ENCODE data around the gene PPP1R12A. TPM values are rescaled to one million over a fixed set of nuclear protein-coding genes. Genes with fewer than 3 reads are reported as not detected.

PPP1R12A gene
- total and polyA plus RNA-seq, 10 donors, result 14.4 to 141 (median 103) TPM

DNA sequence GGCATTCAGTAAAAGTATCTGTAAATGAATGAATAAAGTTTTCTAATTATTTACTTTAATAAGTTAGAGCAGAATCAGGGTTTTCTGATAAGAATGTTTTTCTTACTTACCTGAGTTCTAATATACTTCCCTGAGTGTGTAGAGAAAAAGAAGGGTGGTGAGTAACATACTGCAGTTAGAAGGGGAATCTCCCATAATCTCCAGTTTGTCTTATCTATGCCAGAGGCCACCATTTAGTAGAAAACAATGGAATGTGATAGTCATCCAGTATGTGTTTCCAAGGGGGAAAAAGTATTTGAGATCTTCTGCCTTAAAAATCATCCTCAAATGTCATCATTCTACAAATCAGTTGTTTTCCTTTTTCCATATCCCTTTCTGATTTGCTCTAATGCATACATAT is 187.6 kb downstream of the PPP1R12A start:
- intact Hi-C loops (cut with DNase I; ENCODE audit: low total_unique reads), result no loop called here

DNA sequence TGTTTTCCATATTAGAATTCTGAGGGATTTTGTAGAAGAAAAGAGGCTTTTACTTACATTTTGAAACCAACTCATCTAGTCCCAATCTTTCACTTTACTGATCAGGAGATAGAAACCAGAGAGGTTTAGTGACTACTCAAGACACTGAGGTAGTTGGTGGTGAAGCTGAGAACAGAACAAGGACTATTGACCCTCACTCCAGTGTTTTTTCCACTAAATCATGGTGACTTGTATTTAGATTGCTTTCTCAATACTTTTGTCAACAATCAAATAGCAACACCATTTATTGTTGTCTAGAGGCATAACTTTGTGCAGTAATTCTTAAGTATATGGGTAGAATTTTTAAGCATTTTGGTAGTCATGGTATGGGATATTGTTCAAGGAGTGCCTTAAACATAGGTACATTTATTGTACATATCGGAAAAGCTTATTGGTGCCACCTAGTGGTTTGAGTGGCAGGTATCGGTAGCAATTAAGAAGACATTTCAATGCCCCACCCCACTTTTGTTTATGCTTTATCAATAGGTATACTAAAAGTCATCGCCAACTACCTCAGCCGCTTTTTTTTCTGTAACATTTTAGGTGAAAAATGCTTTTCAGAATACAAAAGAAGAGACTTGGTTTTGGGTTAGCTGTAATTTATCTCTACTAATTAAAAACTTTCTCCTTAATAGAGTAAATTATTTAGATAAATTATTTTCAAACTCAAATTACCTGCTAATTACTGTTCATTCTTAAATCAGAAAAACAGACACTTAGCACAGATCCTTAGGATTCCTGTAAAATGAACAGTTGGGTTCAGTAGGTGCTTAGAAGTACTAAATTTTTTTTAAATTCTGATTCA is 196.8 kb downstream of the PPP1R12A start:
- Histone ChIP-seq H3K4me1 (no peaks in the 10 kb centered on the region), H3K4me3 (no peak overlapping the region), H3K36me3 (no peaks in the 10 kb centered on the region), H3K27me3 (replicated peaks in 1 of 7) (no peaks in the 10 kb centered on the region), H3K27ac (no peak overlapping the region), H3K9me3 (no peaks in the 10 kb centered on the region)
- no peak for DNase-seq
- WGBS, 5 donors, result 21 to 27% (median 25%) methylated on average over 4 of the region's 4 CpGs
- TF ChIP-seq POLR2AphosphoS5 (IDR thresholded peaks at IDR 0.05), result no peak
- TF ChIP-seq, protein P1, sequence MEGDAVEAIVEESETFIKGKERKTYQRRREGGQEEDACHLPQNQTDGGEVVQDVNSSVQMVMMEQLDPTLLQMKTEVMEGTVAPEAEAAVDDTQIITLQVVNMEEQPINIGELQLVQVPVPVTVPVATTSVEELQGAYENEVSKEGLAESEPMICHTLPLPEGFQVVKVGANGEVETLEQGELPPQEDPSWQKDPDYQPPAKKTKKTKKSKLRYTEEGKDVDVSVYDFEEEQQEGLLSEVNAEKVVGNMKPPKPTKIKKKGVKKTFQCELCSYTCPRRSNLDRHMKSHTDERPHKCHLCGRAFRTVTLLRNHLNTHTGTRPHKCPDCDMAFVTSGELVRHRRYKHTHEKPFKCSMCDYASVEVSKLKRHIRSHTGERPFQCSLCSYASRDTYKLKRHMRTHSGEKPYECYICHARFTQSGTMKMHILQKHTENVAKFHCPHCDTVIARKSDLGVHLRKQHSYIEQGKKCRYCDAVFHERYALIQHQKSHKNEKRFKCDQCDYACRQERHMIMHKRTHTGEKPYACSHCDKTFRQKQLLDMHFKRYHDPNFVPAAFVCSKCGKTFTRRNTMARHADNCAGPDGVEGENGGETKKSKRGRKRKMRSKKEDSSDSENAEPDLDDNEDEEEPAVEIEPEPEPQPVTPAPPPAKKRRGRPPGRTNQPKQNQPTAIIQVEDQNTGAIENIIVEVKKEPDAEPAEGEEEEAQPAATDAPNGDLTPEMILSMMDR (IDR thresholded peaks at IDR 0.05 in 8 of 11, conservative IDR thresholded peaks at IDR 0.05 in 3 of 11), result peak in 10 of 11 experiments; percentile 18 to 68 (median 53)
- TF ChIP-seq POLR2A (IDR thresholded peaks at IDR 0.05), result no peak
- intact Hi-C loops (cut with DNase I; ENCODE audit: low total_unique reads), result no loop called here

More for the DNA sequence above, 187.6 kb downstream of the PPP1R12A start:
- Histone ChIP-seq H3K27me3 (replicated peaks in 1 of 7) (peaks cover 0 to 11% (median 0%) of the 10 kb centered on the region in 7 donors), H3K27ac (no peak overlapping the region), H3K4me3 (no peak overlapping the region), H3K36me3 (no peaks in the 10 kb centered on the region), H3K4me1 (no peaks in the 10 kb centered on the region), H3K9me3 (peaks cover 0 to 5% (median 0%) of the 10 kb centered on the region in 8 donors)
- DNase-seq, result no peak
- TF ChIP-seq, protein P1 (IDR thresholded peaks at IDR 0.05 in 8 of 11, conservative IDR thresholded peaks at IDR 0.05 in 3 of 11), result no peak
- TF ChIP-seq POLR2A (IDR thresholded peaks at IDR 0.05) (no peak), POLR2AphosphoS5 (IDR thresholded peaks at IDR 0.05) (no peak)

DNA sequence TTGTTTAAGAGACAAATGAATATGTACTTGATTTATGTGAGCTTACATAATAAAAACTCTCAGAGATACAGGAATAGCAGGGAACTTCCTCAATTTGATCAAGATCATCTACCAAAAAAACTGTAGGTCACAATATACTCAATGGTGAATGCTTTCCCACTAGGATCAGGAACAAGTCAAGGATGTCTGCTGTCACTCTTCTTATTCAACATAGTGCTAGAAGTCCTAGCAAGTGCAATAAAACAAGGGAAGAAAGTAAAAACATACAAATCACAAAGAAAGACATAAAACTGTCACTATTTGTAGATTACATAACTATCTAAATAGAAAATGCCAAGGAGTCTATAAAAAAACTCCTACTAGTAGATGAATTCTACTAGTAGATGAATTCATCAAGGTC is 202.3 kb downstream of the PPP1R12A start:
- Histone ChIP-seq H3K27ac (no peak overlapping the region), H3K9me3 (no peaks in the 10 kb centered on the region), H3K4me1 (no peaks in the 10 kb centered on the region), H3K27me3 (replicated peaks in 1 of 7) (no peaks in the 10 kb centered on the region), H3K4me3 (no peak overlapping the region), H3K36me3 (no peaks in the 10 kb centered on the region)
- no peak for DNase-seq
- intact Hi-C loops (cut with DNase I; ENCODE audit: low total_unique reads), result no loop called here
- TF ChIP-seq POLR2AphosphoS5 (IDR thresholded peaks at IDR 0.05), result no peak
- no peak for TF ChIP-seq POLR2A (IDR thresholded peaks at IDR 0.05)
- TF ChIP-seq, protein P1 (IDR thresholded peaks at IDR 0.05 in 8 of 11, conservative IDR thresholded peaks at IDR 0.05 in 3 of 11), result no peak

DNA sequence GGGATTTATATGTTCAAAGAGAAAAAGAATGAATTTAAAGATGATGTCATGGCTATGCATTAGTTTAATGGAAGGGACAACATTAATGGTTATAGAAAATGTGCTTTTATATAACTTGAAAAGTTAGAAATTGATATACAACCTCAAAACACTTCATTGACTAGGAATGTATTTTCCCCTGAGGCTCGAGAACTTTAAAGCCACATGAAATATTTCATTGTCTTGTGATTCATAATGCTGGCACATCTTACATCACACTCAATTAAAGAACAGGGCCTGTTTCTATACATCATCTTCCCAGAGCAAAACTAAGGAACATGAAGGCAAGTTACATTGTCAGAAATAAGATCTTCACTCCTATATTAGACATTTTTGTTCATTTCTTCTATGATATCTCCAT is 208.9 kb downstream of the PPP1R12A start:
- intact Hi-C loops (cut with DNase I; ENCODE audit: low total_unique reads), result no loop called here
- TF ChIP-seq POLR2AphosphoS5 (IDR thresholded peaks at IDR 0.05) (no peak), POLR2A (IDR thresholded peaks at IDR 0.05) (no peak)
- TF ChIP-seq, protein P1 (IDR thresholded peaks at IDR 0.05 in 8 of 11, conservative IDR thresholded peaks at IDR 0.05 in 3 of 11), result no peak
- H3K9me3 ChIP-seq, result no peaks in the 10 kb centered on the region
- 83 to 98% (median 89%) methylated on average over 1 of the region's 1 CpG for WGBS, 5 donors
- no peak overlapping the region for H3K4me3 ChIP-seq
- H3K27ac ChIP-seq, result no peak overlapping the region
- H3K36me3 ChIP-seq, result no peaks in the 10 kb centered on the region
- no peaks in the 10 kb centered on the region for H3K27me3 ChIP-seq (replicated peaks in 1 of 7)
- no peaks in the 10 kb centered on the region for H3K4me1 ChIP-seq
- no peak for DNase-seq
